ELF-1 (cell line): ENCODE results near the gene MARF1.
"Not testable (repeated sequence)": the region's sequence is repeated elsewhere in the genome, so short reads cannot be mapped to it uniquely, and the experiment has no call there.

Source experiments
- DNase-seq: peaks from one replicate; pipeline ENCODE4 v3.0.0-alpha.2; 2016; ENCODE audit warnings: low read depth, low spot score

Gene MARF1

GRCh38 chr16:15573896-15574613 is 68.9 kb downstream of the MARF1 start:
- DNase-seq = not testable (repeated sequence)

- DNase-seq = no peak
These were observed 69.6 kb downstream of the MARF1 start for GRCh38 chr16:15573274-15573895.

- no peak for DNase-seq
These were observed 70.5 kb downstream of the MARF1 start for GRCh38 chr16:15572329-15573001.

- DNase-seq = no peak
These were observed 71.4 kb downstream of the MARF1 start for GRCh38 chr16:15571557-15571956.

GRCh38 chr16:15570666-15571065 is 72.3 kb downstream of the MARF1 start:
- not testable (repeated sequence) for DNase-seq

- DNase-seq = no peak
These were observed 75.1 kb downstream of the MARF1 start for GRCh38 chr16:15567823-15568222.

- DNase-seq = no peak
These were observed 76.9 kb downstream of the MARF1 start for GRCh38 chr16:15566095-15566494.

- DNase-seq = no peak
These were observed 78.2 kb downstream of the MARF1 start for GRCh38 chr16:15564604-15565339.

- DNase-seq = no peak
These were observed 83.8 kb downstream of the MARF1 start for GRCh38 chr16:15559176-15559575.

GRCh38 chr16:15557258-15557657 is 85.7 kb downstream of the MARF1 start:
- no peak for DNase-seq

- DNase-seq = no peak
These were observed 86.8 kb downstream of the MARF1 start for GRCh38 chr16:15556130-15556529.

GRCh38 chr16:15553313-15554088 is 89.5 kb downstream of the MARF1 start:
- no peak for DNase-seq

- DNase-seq = no peak
These were observed 90.4 kb downstream of the MARF1 start for GRCh38 chr16:15552507-15552906.

- DNase-seq = no peak
These were observed 94.5 kb downstream of the MARF1 start for GRCh38 chr16:15548482-15548891.

GRCh38 chr16:15547768-15548096 is 95.2 kb downstream of the MARF1 start:
- DNase-seq = no peak

GRCh38 chr16:15547072-15547767 is 95.7 kb downstream of the MARF1 start:
- not testable (repeated sequence) for DNase-seq

GRCh38 chr16:15545544-15545943 is 97.4 kb downstream of the MARF1 start:
- DNase-seq = no peak

GRCh38 chr16:15544405-15544804 is 98.5 kb downstream of the MARF1 start:
- DNase-seq = no peak
